B cell (primary cell): ENCODE results near the gene PGA5. TPM values are rescaled to one million over a fixed set of nuclear protein-coding genes. Genes with fewer than 3 reads are reported as not detected.
"Not testable (repeated sequence)": the region's sequence is repeated elsewhere in the genome, so short reads cannot be mapped to it uniquely, and the experiment has no call there.

Experiments used
- ATAC-seq: fragments of 200-7000 bp; cut with Tn5 transposase; one replicate; pipeline ENCODE4 v1.10.0; 2021; ENCODE audit warnings: low read depth, mild to moderate bottlenecking, moderate number of reproducible peaks, moderate library complexity
- CTCF ChIA-PET: fragments of 350-600 bp; sonication (Branson Sonifier 250); formaldehyde crosslinking; loops from one replicate; lab custom pipeline; 2021; ENCODE audit warnings: antibody characterized with exemption, inconsistent platforms; lab: Charles Lee
- POLR2A ChIA-PET: fragments of 350-600 bp; sonication (Branson Sonifier 250); formaldehyde crosslinking; loops from one replicate; lab custom pipeline; 2021; ENCODE audit warnings: antibody characterized with exemption; lab: Charles Lee
- DNase-seq: peaks from one replicate; pipeline ENCODE4 v3.0.0; 2013
- H2AFZ ChIP-seq: 2 replicates; pipeline ENCODE4 v1.6.1; 2012; ENCODE audit warnings: mild to moderate bottlenecking, low read depth, low read length; ENCODE audit not compliant: insufficient read depth, poor library complexity, severe bottlenecking
- H3K27ac ChIP-seq, 2 donors: 1 replicate in 1 of 2; 2 replicates in 1 of 2; pipeline ENCODE4 v1.5.1; 2012 to 2013; ENCODE audit warnings: low read length in 2 of 2, mild to moderate bottlenecking in 2 of 2, moderate library complexity in 1 of 2
- H3K27me3 ChIP-seq, 4 experiments: fragments of 200-600 bp in 1 of 4; sonication (generic) in 1 of 4; replicated peaks in 1 of 4; 1 replicate in 2 of 4; 2 replicates in 2 of 4; pipeline versions ENCODE4 v1.6.1 to v1.7.0; 2013 to 2016; ENCODE audit warnings: low read length in 3 of 4, mild to moderate bottlenecking in 2 of 4, mixed read lengths in 1 of 4, moderate library complexity in 1 of 4; ENCODE audit not compliant: insufficient read depth in 4 of 4, control insufficient read depth in 3 of 4; ENCODE audit errors: control extremely low read depth in 1 of 4
- H3K36me3 ChIP-seq, 2 experiments: replicated peaks in 1 of 2; 1 replicate in 1 of 2; 2 replicates in 1 of 2; pipeline versions ENCODE4 v1.6.1 to v1.7.1; 2013; ENCODE audit warnings: low read length in 1 of 2; ENCODE audit not compliant: insufficient read depth in 2 of 2, control insufficient read depth in 1 of 2; ENCODE audit errors: control extremely low read depth in 1 of 2, extremely low read depth in 1 of 2
- H3K4me1 ChIP-seq, 2 donors: fragments of 200-600 bp in 1 of 2; sonication (generic) in 1 of 2; 1 replicate in 1 of 2; 2 replicates in 1 of 2; pipeline versions ENCODE4 v1.5.1 to v1.6.1; 2013 to 2017; ENCODE audit warnings: low read length in 2 of 2; ENCODE audit not compliant: control insufficient read depth in 2 of 2, insufficient read depth in 2 of 2
- H3K4me2 ChIP-seq: replicated peaks from 2 replicates; pipeline ENCODE3; 2012; ENCODE audit warnings: mild to moderate bottlenecking, low read depth, low read length; ENCODE audit not compliant: poor library complexity, severe bottlenecking
- H3K4me3 ChIP-seq, 5 experiments: fragments of 200-600 bp in 1 of 5; sonication (generic) in 1 of 5; 1 replicate in 3 of 5; 2 replicates in 2 of 5; pipeline versions ENCODE4 v1.5.1 to v1.7.0; 2011 to 2016; ENCODE audit warnings: low read length in 4 of 5, mild to moderate bottlenecking in 4 of 5, low read depth in 2 of 5, control low read depth in 1 of 5, moderate library complexity in 1 of 5; ENCODE audit not compliant: insufficient read depth in 1 of 5; ENCODE audit errors: control extremely low read depth in 1 of 5, extremely low read depth in 1 of 5
- H3K79me2 ChIP-seq: fragments of 200-600 bp; sonication (generic); one replicate; pipeline ENCODE4 v1.6.0; 2016; ENCODE audit warnings: low read length; ENCODE audit not compliant: control insufficient read depth, insufficient read depth
- H3K9ac ChIP-seq: fragments of 200-600 bp; sonication (generic); 2 replicates; pipeline ENCODE4 v1.6.1; 2017; ENCODE audit warnings: mild to moderate bottlenecking, low read length, moderate library complexity
- H3K9me3 ChIP-seq, 3 donors: one replicate each; pipeline versions ENCODE4 v1.6.1 to v1.7.1; 2013; ENCODE audit warnings: low read length in 2 of 3; ENCODE audit not compliant: control insufficient read depth in 2 of 3, insufficient read depth in 1 of 3; ENCODE audit errors: control extremely low read depth in 1 of 3
- H4K20me1 ChIP-seq: 2 replicates; pipeline ENCODE4 v1.6.0; 2012; ENCODE audit warnings: mild to moderate bottlenecking, low read length; ENCODE audit not compliant: insufficient read depth, control insufficient read depth, poor library complexity, severe bottlenecking
- H3K27ac Mint-ChIP-seq: one replicate; pipeline ENCODE4 v1.8.0; 2021; ENCODE audit warnings: mixed read lengths
- H3K27me3 Mint-ChIP-seq: one replicate; pipeline ENCODE4 v1.8.0; 2021; ENCODE audit warnings: mixed read lengths
- H3K4me1 Mint-ChIP-seq: one replicate; pipeline ENCODE4 v1.8.0; 2021; ENCODE audit warnings: mixed read lengths
- H3K4me3 Mint-ChIP-seq: one replicate; pipeline ENCODE4 v1.8.0; 2021; ENCODE audit warnings: mixed read lengths
- H3K9me3 Mint-ChIP-seq: one replicate; pipeline ENCODE4 v1.8.0; 2022; ENCODE audit warnings: mixed read lengths; ENCODE audit not compliant: insufficient read depth
- WGBS: methylation state at CpG from one replicate; pipeline ENCODE4 v1.1.5; 2013; ENCODE audit warnings: missing lambda C conversion rate; ENCODE audit not compliant: insufficient coverage; 5-methylcytosine and 5-hydroxymethylcytosine counted together
- intact Hi-C: fragments of 100-400 bp; cut with micrococcal nuclease; formaldehyde crosslinking; loops from one replicate; pipeline ENCODE4 v1.10.0; 2022
- polyA plus RNA-seq: library from polyadenylated mRNA; depleted of rRNA; stranded (reverse); fragments of >200 nt; gene quantifications from 2 replicates; pipeline ENCODE4 v1.2.3, GENCODE V29; 2012
- total RNA-seq, 2 donors: library from RNA; stranded (reverse); fragments of 120-200 nt in 1 of 2; gene quantifications; 1 replicate in 1 of 2; 2 replicates in 1 of 2; pipeline versions ENCODE4 v1.2.3 to v1.2.4, GENCODE V29; 2013 to 2022

Gene PGA5
- total and polyA plus RNA-seq, 2 donors (not counting 1 experiment from before 2014, with no cell fraction given) = not detected

DNA sequence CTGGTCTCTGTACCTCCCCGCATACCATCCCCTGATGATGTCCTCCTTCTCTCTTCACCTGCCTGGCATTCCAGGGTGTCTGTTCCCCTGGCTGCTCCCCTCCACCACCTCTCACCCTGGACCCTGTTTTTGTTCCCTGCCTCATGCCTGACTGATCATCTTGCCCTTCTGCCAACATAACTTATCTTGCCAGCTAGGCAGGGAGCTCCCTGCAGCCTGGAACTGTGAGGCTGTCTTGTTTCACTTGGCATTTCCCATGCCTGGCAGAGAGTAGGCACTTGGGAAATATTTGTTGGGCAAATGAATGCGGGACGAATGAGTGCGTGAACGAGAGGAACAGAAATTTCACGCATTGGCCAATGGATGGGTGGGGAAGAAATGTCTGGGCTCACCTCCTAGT lies 11.5 kb upstream of the PGA5 start:
- POLR2A ChIA-PET, DNase-seq, H3K4me3 Mint-ChIP-seq, H3K4me3 ChIP-seq, ATAC-seq, intact Hi-C loops, H3K9me3 Mint-ChIP-seq, H3K4me1 ChIP-seq, H3K79me2 ChIP-seq, H3K4me2 ChIP-seq, CTCF ChIA-PET, H3K27me3 Mint-ChIP-seq, H3K9ac ChIP-seq, H3K9me3 ChIP-seq, H3K36me3 ChIP-seq, H2AFZ ChIP-seq, H3K4me1 Mint-ChIP-seq, H3K27ac Mint-ChIP-seq, H3K27ac ChIP-seq, H3K27me3 ChIP-seq, H4K20me1 ChIP-seq: not testable (repeated sequence)
- no CpG with 5 or more reads among the region's 6 CpGs for WGBS

DNA sequence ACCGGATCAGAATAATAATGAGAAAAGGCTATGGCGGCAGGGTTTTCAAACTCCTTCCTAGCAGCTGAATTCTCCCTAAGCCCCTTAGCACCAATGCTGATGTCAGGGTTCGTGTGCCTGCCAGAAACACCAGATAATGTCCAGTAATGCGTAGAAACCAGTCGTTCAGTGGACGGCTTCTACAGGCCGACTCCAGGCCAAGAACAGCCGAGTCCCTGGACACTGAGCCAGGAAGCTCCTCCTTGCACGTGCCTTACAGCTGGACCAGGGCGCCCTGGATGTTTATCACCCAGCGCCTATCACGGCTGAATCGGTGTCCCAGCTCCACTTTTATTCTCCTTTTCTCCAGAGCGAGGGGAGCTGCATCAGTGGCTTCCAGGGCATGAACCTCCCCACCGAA lies 9.9 kb upstream of the PGA5 start:
- H3K27me3 Mint-ChIP-seq, POLR2A ChIA-PET, H2AFZ ChIP-seq, H3K27me3 ChIP-seq, H3K4me1 Mint-ChIP-seq, ATAC-seq, H3K9me3 ChIP-seq, H3K9me3 Mint-ChIP-seq, H4K20me1 ChIP-seq, H3K36me3 ChIP-seq, CTCF ChIA-PET, H3K4me2 ChIP-seq, H3K4me3 Mint-ChIP-seq, H3K4me1 ChIP-seq, DNase-seq, H3K4me3 ChIP-seq, H3K9ac ChIP-seq, H3K27ac Mint-ChIP-seq, H3K79me2 ChIP-seq, H3K27ac ChIP-seq, intact Hi-C loops: not testable (repeated sequence)
- WGBS = no CpG with 5 or more reads among the region's 15 CpGs

DNA sequence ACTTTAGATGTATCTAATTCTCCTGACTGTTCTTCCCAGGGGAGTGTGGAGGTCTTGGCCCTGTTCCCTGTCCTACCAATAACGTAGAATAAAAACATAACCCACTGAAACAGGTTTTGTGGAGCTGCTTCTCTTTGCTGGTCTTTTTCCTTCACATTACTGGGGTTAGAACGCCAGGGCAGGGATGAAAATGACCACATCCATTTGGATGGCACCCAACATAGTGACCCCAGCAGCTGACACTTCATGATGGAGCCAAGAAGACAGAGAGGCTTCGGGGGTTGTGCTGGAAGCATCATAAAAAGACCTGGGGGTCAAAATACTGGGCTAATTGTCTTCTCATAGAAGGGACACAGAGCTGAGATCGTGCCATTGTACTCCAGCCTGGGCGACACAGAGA lies 9.4 kb upstream of the PGA5 start:
- H3K4me3 ChIP-seq, intact Hi-C loops, H3K9me3 Mint-ChIP-seq: not testable (repeated sequence)

DNA sequence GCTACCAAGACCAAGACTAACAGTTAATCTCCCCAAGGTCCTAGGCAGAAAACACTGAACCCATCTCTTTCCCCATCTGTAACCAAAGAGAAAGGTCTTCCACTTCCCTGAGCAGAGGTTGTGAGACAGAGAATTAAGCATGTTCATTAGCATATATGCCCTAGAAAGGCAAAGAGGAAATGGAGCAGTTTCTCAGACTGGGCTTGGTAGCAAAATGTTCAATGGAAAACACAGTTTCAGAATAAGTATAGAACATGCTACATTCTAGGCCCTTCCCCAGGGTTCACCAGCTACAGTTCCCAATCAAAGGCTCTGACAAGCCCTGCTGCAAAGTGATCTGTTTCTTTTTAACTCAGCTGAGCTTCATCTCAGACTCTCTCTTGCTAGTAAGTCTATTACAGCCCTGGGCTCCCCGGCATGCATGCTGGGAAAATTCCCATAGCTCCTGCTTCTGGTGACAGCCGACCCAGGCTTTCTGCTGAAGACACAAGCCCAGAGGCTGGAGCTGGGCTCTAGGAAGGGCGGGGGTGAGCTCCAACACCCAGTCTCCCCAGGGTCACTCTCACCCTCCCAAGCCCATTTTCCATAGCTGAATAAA lies 8.3 kb upstream of the PGA5 start:
- H2AFZ ChIP-seq, H3K9me3 Mint-ChIP-seq, H3K4me1 ChIP-seq, H3K36me3 ChIP-seq, H3K4me3 ChIP-seq, H3K27ac Mint-ChIP-seq, H3K79me2 ChIP-seq, H3K27me3 Mint-ChIP-seq, H3K9ac ChIP-seq, H3K9me3 ChIP-seq, H3K27me3 ChIP-seq, H3K4me3 Mint-ChIP-seq, ATAC-seq, intact Hi-C loops, POLR2A ChIA-PET, H4K20me1 ChIP-seq, DNase-seq, H3K4me1 Mint-ChIP-seq, H3K4me2 ChIP-seq, H3K27ac ChIP-seq, CTCF ChIA-PET: not testable (repeated sequence)
- no CpG with 5 or more reads among the region's 3 CpGs for WGBS

More for the DNA sequence above, 9.4 kb upstream of the PGA5 start:
- H3K4me3 Mint-ChIP-seq, H3K9me3 ChIP-seq, H3K27me3 Mint-ChIP-seq, H2AFZ ChIP-seq, H3K9ac ChIP-seq, H3K79me2 ChIP-seq, H3K4me1 Mint-ChIP-seq, ATAC-seq, H3K27ac Mint-ChIP-seq, CTCF ChIA-PET, H3K36me3 ChIP-seq, H3K4me1 ChIP-seq, H3K27ac ChIP-seq, H4K20me1 ChIP-seq, POLR2A ChIA-PET, H3K4me2 ChIP-seq, H3K27me3 ChIP-seq, DNase-seq: not testable (repeated sequence)
- no CpG with 5 or more reads among the region's 5 CpGs for WGBS
